Parathyroid adenoma (tissue), 2 donors: ENCODE measurements around the gene EXOC4.

Experiments used
- H2AFZ ChIP-seq: fragments of 300-600 bp; sonication (generic); one replicate; pipeline ENCODE4 v1.7.0; 2017; ENCODE audit warnings: antibody characterized with exemption, mild to moderate bottlenecking
- H3K27ac ChIP-seq: fragments of 300-600 bp; sonication (generic); one replicate; pipeline ENCODE4 v1.7.0; 2017
- H3K27me3 ChIP-seq: fragments of 300-600 bp; sonication (generic); one replicate; pipeline ENCODE4 v1.7.0; 2017; ENCODE audit warnings: low read length; ENCODE audit not compliant: control insufficient read depth, insufficient read depth
- H3K36me3 ChIP-seq: fragments of 300-600 bp; sonication (generic); one replicate; pipeline ENCODE4 v1.7.0; 2017; ENCODE audit warnings: low read length; ENCODE audit not compliant: control insufficient read depth, insufficient read depth
- H3K4me1 ChIP-seq: fragments of 300-600 bp; sonication (generic); one replicate; pipeline ENCODE4 v1.7.0; 2017; ENCODE audit warnings: control low read depth
- H3K4me2 ChIP-seq: fragments of 300-600 bp; sonication (generic); one replicate; pipeline ENCODE4 v1.7.0; 2017; ENCODE audit warnings: low read length
- H3K4me3 ChIP-seq: fragments of 300-600 bp; sonication (generic); one replicate; pipeline ENCODE4 v1.7.0; 2017; ENCODE audit warnings: low read depth, low read length
- H3K79me2 ChIP-seq: fragments of 300-600 bp; sonication (generic); one replicate; pipeline ENCODE4 v1.7.0; 2017; ENCODE audit warnings: control low read depth
- H3K9ac ChIP-seq: fragments of 300-600 bp; sonication (generic); one replicate; pipeline ENCODE4 v1.7.0; 2017; ENCODE audit warnings: mild to moderate bottlenecking
- H3K9me3 ChIP-seq: fragments of 300-600 bp; sonication (generic); one replicate; pipeline ENCODE4 v1.7.0; 2017; ENCODE audit warnings: low read length; ENCODE audit not compliant: control insufficient read depth
- CTCF ChIP-seq: fragments of 300-600 bp; sonication (generic); IDR thresholded peaks from one replicate; pipeline ENCODE4 v1.7.0; 2017; ENCODE audit warnings: antibody characterized with exemption, mild to moderate bottlenecking
- donor health status: primary hyperparathyroidism.

EXOC4 gene

DNA sequence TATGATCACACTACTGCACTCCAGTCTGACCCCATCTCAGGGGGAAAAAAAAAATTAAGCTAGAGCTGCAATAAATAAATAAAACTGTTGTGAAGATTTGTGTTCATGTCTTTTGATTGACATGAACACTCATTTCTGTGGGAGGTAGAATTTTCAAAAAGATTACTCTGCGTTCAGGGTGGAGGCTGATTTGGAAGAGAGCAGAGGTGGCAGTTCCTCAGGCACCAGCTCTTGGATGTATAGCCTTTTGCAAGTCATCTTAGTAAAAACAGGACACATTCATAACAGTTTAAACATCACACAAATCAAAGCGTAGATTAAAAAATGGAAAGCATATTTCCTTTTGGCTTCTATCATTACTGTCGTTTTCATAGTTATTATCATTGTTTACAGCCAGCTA, 630.7 kb downstream of the EXOC4 start:
- H3K27me3 ChIP-seq, result no peaks in the 10 kb centered on the region
- H3K27ac ChIP-seq, result no peak overlapping the region
- H3K4me2 ChIP-seq, result no peak overlapping the region
- no peaks in the 10 kb centered on the region for H3K9me3 ChIP-seq
- peaks cover 7% of the 10 kb centered on the region for H3K4me1 ChIP-seq
- H2AFZ ChIP-seq, result no peak overlapping the region
- no peak overlapping the region for H3K9ac ChIP-seq
- H3K79me2 ChIP-seq, result no peaks in the 10 kb centered on the region
- no peaks in the 10 kb centered on the region for H3K36me3 ChIP-seq
- no peak for TF ChIP-seq CTCF
- H3K4me3 ChIP-seq, result no peak overlapping the region

- Histone ChIP-seq H3K27ac (no peak overlapping the region), H3K9ac (no peak overlapping the region), H3K36me3 (no peaks in the 10 kb centered on the region), H3K4me2 (no peak overlapping the region), H3K4me1 (peaks cover 7% of the 10 kb centered on the region), H3K9me3 (no peaks in the 10 kb centered on the region), H2AFZ (no peak overlapping the region), H3K79me2 (no peaks in the 10 kb centered on the region), H3K27me3 (no peaks in the 10 kb centered on the region), H3K4me3 (no peak overlapping the region)
- no peak for TF ChIP-seq CTCF
Measured at GRCh38 chr7:133885213-133885612, 632.3 kb downstream of the EXOC4 start.

DNA sequence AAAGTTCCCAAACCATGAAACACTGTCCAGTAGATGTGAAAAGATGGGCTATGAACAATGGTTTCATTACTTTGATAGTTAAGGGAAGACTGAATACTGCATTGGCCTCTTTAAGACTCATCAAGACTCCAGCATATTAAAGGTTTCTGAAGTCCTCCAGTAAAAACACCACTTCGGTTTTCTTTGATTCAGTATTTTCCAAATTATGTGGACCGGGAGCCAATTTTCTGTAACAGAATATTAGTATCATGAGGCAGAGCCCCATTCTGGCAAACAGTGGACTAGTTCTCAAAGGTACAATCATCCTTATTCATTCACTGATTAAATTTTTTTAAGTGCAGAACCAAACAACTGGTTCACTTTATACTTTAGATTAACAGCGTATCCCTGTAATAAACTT, 633.2 kb downstream of the EXOC4 start:
- Histone ChIP-seq H3K4me1 (peaks cover 7% of the 10 kb centered on the region), H3K9me3 (no peaks in the 10 kb centered on the region), H3K27me3 (no peaks in the 10 kb centered on the region), H3K4me3 (no peak overlapping the region), H3K79me2 (no peaks in the 10 kb centered on the region), H3K4me2 (no peak overlapping the region), H3K36me3 (no peaks in the 10 kb centered on the region), H3K9ac (no peak overlapping the region), H3K27ac (no peak overlapping the region), H2AFZ (no peak overlapping the region)
- TF ChIP-seq CTCF, result no peak

GRCh38 chr7:133886797-133887196, 633.9 kb downstream of the EXOC4 start:
- H3K27ac ChIP-seq, result no peak overlapping the region
- no peaks in the 10 kb centered on the region for H3K36me3 ChIP-seq
- H3K4me2 ChIP-seq, result no peak overlapping the region
- no peaks in the 10 kb centered on the region for H3K9me3 ChIP-seq
- H3K9ac ChIP-seq, result peak overlapping the region; percentile 6
- no peaks in the 10 kb centered on the region for H3K79me2 ChIP-seq
- H3K4me1 ChIP-seq, result peaks cover 3% of the 10 kb centered on the region
- no peak overlapping the region for H2AFZ ChIP-seq
- no peaks in the 10 kb centered on the region for H3K27me3 ChIP-seq
- no peak for TF ChIP-seq CTCF
- H3K4me3 ChIP-seq, result no peak overlapping the region

- Histone ChIP-seq H3K4me2 (no peak overlapping the region), H3K9me3 (no peaks in the 10 kb centered on the region), H3K27me3 (no peaks in the 10 kb centered on the region), H2AFZ (no peak overlapping the region), H3K4me3 (no peak overlapping the region), H3K36me3 (no peaks in the 10 kb centered on the region), H3K79me2 (no peaks in the 10 kb centered on the region), H3K4me1 (peaks cover 3% of the 10 kb centered on the region), H3K27ac (no peak overlapping the region), H3K9ac (no peak overlapping the region)
- no peak for TF ChIP-seq CTCF
Measured at GRCh38 chr7:133887459-133887858, 634.6 kb downstream of the EXOC4 start.
